Lung (tissue), 12 donors: ENCODE data around the gene GNA15. TPM values are rescaled to one million over a fixed set of nuclear protein-coding genes. Genes with fewer than 3 reads are reported as not detected.

ENCODE experiments used
- ATAC-seq: fragments of 200-7000 bp; cut with Tn5 transposase; one replicate; pipeline ENCODE4 v1.9.1; 2020; ENCODE audit warnings: moderate number of reproducible peaks; ENCODE audit not compliant: insufficient read depth, low FRiP score
- DNase-seq, 3 donors: peaks; one replicate each; pipeline ENCODE4 v3.0.0-alpha.2; 2013 to 2017
- H3K27ac ChIP-seq, 2 donors: one replicate each; pipeline ENCODE4 v1.5.1; 2013; ENCODE audit warnings: mild to moderate bottlenecking in 2 of 2, moderate library complexity in 2 of 2, control low read depth in 1 of 2, inconsistent platforms in 1 of 2, low read depth in 1 of 2, low read length in 1 of 2
- H3K27me3 ChIP-seq, 3 donors: one replicate each; pipeline ENCODE4 v1.5.1; 2013; ENCODE audit warnings: low read length in 2 of 3; ENCODE audit not compliant: control insufficient read depth in 3 of 3, insufficient read depth in 3 of 3
- H3K36me3 ChIP-seq, 4 donors: one replicate each; pipeline ENCODE4 v1.5.1; 2013; ENCODE audit warnings: low read length in 4 of 4, mild to moderate bottlenecking in 1 of 4, moderate library complexity in 1 of 4; ENCODE audit not compliant: control insufficient read depth in 4 of 4, insufficient read depth in 4 of 4
- H3K4me1 ChIP-seq, 5 donors: one replicate each; pipeline ENCODE4 v1.5.1; 2013; ENCODE audit warnings: low read length in 5 of 5, mild to moderate bottlenecking in 2 of 5, moderate library complexity in 1 of 5; ENCODE audit not compliant: control insufficient read depth in 5 of 5, insufficient read depth in 5 of 5
- H3K4me3 ChIP-seq: one replicate; pipeline ENCODE4 v1.5.1; 2013; ENCODE audit warnings: mild to moderate bottlenecking, control low read depth, moderate library complexity
- H3K9ac ChIP-seq, 2 donors: one replicate each; pipeline ENCODE4 v1.5.1; 2013; ENCODE audit warnings: low read length in 2 of 2, control low read depth in 1 of 2; ENCODE audit not compliant: insufficient read depth in 1 of 2
- H3K9me3 ChIP-seq, 4 donors: one replicate each; pipeline ENCODE4 v1.5.1; 2013; ENCODE audit warnings: low read length in 3 of 4, mild to moderate bottlenecking in 1 of 4, moderate library complexity in 1 of 4; ENCODE audit not compliant: control insufficient read depth in 4 of 4, insufficient read depth in 3 of 4
- WGBS, 2 donors: extraction: QIAGEN DNeasy Blood & Tissue Kit; methylation state at CpG; one replicate each; pipeline ENCODE4 v1.1.7; 2013; 5-methylcytosine and 5-hydroxymethylcytosine counted together
- polyA plus RNA-seq, 2 donors: library from polyadenylated mRNA; stranded (reverse); fragments of 200-250 nt; gene quantifications; one replicate each; pipeline ENCODE4 v1.2.1, GENCODE V29; 2013
- total RNA-seq, 2 donors: library from RNA; depleted of rRNA in 1 of 2; stranded (reverse); fragments of >200 nt in 1 of 2; gene quantifications; one replicate each; pipeline ENCODE4 v1.2.1, GENCODE V29; 2014 to 2021
- TF ChIP-seq, protein P1 (sequence below): IDR thresholded peaks from 2 replicates; pipeline ENCODE4 v1.5.1; 2012; ENCODE audit warnings: mild to moderate bottlenecking; ENCODE audit errors: control extremely low read depth, extremely low read depth
- donor health status: control.
- donor health status: control.
- donor health status: Bipolar disorder and iron deficiency.
- donor health status: healthy.
- donor health status: DM: yes; HTN: yes; CAD: no.

Gene GNA15
- total and polyA plus RNA-seq, 4 donors: 18.6 to 65.4 (median 28.7) TPM

GRCh38 chr19:3094601-3095440 lies 41.0 kb upstream of the GNA15 start:
- TF ChIP-seq, protein P1, sequence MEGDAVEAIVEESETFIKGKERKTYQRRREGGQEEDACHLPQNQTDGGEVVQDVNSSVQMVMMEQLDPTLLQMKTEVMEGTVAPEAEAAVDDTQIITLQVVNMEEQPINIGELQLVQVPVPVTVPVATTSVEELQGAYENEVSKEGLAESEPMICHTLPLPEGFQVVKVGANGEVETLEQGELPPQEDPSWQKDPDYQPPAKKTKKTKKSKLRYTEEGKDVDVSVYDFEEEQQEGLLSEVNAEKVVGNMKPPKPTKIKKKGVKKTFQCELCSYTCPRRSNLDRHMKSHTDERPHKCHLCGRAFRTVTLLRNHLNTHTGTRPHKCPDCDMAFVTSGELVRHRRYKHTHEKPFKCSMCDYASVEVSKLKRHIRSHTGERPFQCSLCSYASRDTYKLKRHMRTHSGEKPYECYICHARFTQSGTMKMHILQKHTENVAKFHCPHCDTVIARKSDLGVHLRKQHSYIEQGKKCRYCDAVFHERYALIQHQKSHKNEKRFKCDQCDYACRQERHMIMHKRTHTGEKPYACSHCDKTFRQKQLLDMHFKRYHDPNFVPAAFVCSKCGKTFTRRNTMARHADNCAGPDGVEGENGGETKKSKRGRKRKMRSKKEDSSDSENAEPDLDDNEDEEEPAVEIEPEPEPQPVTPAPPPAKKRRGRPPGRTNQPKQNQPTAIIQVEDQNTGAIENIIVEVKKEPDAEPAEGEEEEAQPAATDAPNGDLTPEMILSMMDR: no peak
- H3K9ac ChIP-seq: peak overlapping the region; percentile 53 to 56
- H3K4me3 ChIP-seq: peak overlapping the region; percentile 98
- no peaks in the 10 kb centered on the region for H3K9me3 ChIP-seq
- 2 to 3% methylated on average over 34 to 57 of the region's 57 CpGs for whole genome bisulfite sequencing, 2 donors
- H3K27me3 ChIP-seq: no peaks in the 10 kb centered on the region
- peaks cover 5 to 43% (median 28%) of the 10 kb centered on the region in 5 donors for H3K4me1 ChIP-seq
- ATAC-seq (no peak), DNase-seq (peak in 2 of 3 donors; percentile 39 to 61)
- H3K36me3 ChIP-seq: peaks cover 0 to 4% (median 0%) of the 10 kb centered on the region in 4 donors
- H3K27ac ChIP-seq: peak overlapping the region; percentile 83 to 89

DNA sequence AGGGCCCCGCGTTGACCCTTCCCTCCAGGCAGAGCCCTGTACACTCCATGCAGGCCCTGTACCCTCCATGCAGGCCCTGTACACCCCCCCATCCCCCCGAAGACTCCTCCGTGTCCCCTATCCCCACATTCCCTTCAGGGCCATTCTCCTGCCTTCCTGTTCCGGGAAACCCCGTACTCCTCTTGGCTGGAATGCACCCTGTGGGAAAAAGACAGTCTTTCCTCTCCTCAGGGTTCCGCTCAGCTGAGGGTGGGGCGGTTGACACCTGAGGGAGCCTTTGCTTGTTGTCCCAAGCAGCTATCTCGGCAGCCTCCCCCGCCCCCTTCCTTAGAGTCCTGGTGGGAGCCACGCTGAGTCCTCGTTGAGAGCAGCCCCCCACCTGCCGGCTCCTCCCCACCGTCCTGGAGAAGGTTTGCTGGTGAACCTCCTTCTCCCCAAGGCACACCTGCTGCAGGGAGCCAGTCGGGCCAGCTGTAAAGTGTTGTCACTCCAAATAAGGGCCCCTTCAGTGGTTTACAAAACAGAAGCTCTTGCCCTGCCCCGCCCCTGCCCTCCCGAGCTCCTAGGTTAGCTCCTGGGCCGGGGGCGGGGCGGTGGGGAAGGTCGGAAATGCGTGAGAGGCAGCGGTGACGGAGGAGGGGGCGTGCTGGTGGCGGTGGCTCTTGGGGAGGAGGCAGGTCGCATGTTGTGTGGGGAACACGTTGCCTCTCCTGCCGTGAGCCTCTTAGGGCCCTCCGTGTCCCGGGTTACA lies 40.2 kb upstream of the GNA15 start:
- peak overlapping the region; percentile 85 to 89 for H3K27ac ChIP-seq
- TF ChIP-seq, protein P1: no peak
- H3K9me3 ChIP-seq: no peaks in the 10 kb centered on the region
- H3K27me3 ChIP-seq: no peaks in the 10 kb centered on the region
- no peak for ATAC-seq
- peaks cover 0 to 4% (median 0%) of the 10 kb centered on the region in 4 donors for H3K36me3 ChIP-seq
- H3K4me1 ChIP-seq: peaks cover 5 to 43% (median 32%) of the 10 kb centered on the region in 5 donors
- peak in 2 of 3 donors; percentile 20 to 42 for DNase-seq
- peak overlapping the region; percentile 98 for H3K4me3 ChIP-seq
- WGBS, 2 donors: 6 to 10% methylated on average over 31 of the region's 31 CpGs
- peak overlapping the region; percentile 56 to 63 for H3K9ac ChIP-seq

DNA sequence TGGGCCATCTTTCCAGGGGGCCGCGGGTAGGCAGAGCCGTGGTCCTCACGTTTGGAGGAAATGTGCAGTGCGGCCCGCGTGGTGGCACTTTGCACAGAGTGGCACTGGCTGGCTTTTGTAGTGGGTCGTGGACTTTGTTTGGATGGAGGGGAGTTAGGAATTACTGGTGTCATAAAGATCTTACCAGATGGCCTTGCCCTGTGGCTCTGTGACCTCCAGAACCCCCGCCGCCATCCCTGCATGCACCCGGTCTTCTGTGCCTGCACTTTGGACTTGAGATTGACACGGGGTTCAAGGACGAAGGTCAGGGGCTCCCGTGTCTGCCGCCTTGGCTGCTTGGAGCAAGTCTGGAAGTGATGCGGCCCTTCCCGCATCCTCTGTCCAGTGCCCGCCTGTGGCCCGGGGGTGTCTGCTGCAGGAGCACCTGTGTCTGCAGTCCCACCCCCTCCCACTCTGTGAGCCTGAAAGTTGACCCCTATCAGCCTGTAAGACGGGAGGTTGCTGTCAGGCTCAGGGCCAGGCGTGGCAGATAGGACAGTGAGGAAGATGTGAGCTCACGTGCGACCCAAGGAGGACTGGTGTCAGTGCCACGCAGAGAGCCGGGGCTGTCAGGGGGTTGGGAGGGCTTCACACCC lies 39.4 kb upstream of the GNA15 start:
- DNase-seq (no peak), ATAC-seq (no peak)
- no peaks in the 10 kb centered on the region for H3K27me3 ChIP-seq
- peak overlapping the region; percentile 82 to 85 for H3K27ac ChIP-seq
- peaks cover 5 to 43% (median 32%) of the 10 kb centered on the region in 5 donors for H3K4me1 ChIP-seq
- peaks cover 0 to 4% (median 0%) of the 10 kb centered on the region in 4 donors for H3K36me3 ChIP-seq
- peak overlapping the region in 1 of 2 donors; percentile 3 for H3K9ac ChIP-seq
- H3K9me3 ChIP-seq: no peaks in the 10 kb centered on the region
- TF ChIP-seq, protein P1: no peak
- WGBS, 2 donors: 47 to 57% methylated on average over 25 of the region's 25 CpGs
- H3K4me3 ChIP-seq: peak overlapping the region; percentile 11
